Endothelial cell (in vitro differentiated cells): ENCODE results near the gene KCNK16. TPM values are rescaled to one million over a fixed set of nuclear protein-coding genes. Genes with fewer than 3 reads are reported as not detected.

Experiments
- DNase-seq: peaks from one replicate; pipeline ENCODE4 v3.0.0; 2021; ENCODE audit warnings: low spot score
- H3K27ac Mint-ChIP-seq: one replicate; pipeline ENCODE4 v1.8.0; 2021; ENCODE audit warnings: mixed read lengths, inconsistent platforms; ENCODE audit not compliant: unreplicated experiment
- H3K27me3 Mint-ChIP-seq: one replicate; pipeline ENCODE4 v1.8.0; 2021; ENCODE audit warnings: mild to moderate bottlenecking, moderate library complexity, mixed read lengths, inconsistent platforms; ENCODE audit not compliant: unreplicated experiment
- H3K36me3 Mint-ChIP-seq: one replicate; pipeline ENCODE4 v1.8.0; 2021; ENCODE audit warnings: mild to moderate bottlenecking, low read depth, mixed read lengths, inconsistent platforms; ENCODE audit not compliant: unreplicated experiment
- H3K4me1 Mint-ChIP-seq: one replicate; pipeline ENCODE4 v1.8.0; 2021; ENCODE audit warnings: mild to moderate bottlenecking, mixed read lengths, inconsistent platforms; ENCODE audit not compliant: unreplicated experiment
- H3K4me3 Mint-ChIP-seq: one replicate; pipeline ENCODE4 v1.8.0; 2021; ENCODE audit warnings: mild to moderate bottlenecking, mixed read lengths, inconsistent platforms; ENCODE audit not compliant: unreplicated experiment
- H3K9me3 Mint-ChIP-seq: one replicate; pipeline ENCODE4 v1.8.0; 2021; ENCODE audit warnings: mixed read lengths, inconsistent platforms; ENCODE audit not compliant: unreplicated experiment
- CTCF ChIP-seq: fragments of 200-600 bp; sonication (generic); IDR thresholded peaks from one replicate; pipeline ENCODE4 v1.5.0; 2021; ENCODE audit warnings: antibody characterized with exemption; ENCODE audit not compliant: unreplicated experiment
- total RNA-seq: library from RNA; stranded (reverse); fragmentation: NEBNext Ultra II Directional; extraction: Animal tissue kit (Norgen Biotek cat#: 25700); gene quantifications from one replicate; pipeline ENCODE4 v1.2.1, GENCODE V29; 2021; ENCODE audit not compliant: unreplicated experiment

The KCNK16 gene
- total RNA-seq, 1 donor from 2014 or later: not detected

- no peak overlapping the region for H3K4me3 Mint-ChIP-seq
- DNase-seq: no peak
- no peak for TF ChIP-seq CTCF
- no peaks in the 10 kb centered on the region for H3K9me3 Mint-ChIP-seq
- H3K27ac Mint-ChIP-seq: no peak overlapping the region
- no peaks in the 10 kb centered on the region for H3K36me3 Mint-ChIP-seq
- H3K27me3 Mint-ChIP-seq: peaks cover 1% of the 10 kb centered on the region
- no peaks in the 10 kb centered on the region for H3K4me1 Mint-ChIP-seq
These were observed 48.0 kb downstream of the KCNK16 start for GRCh38 chr6:39274471-39274870.

- Mint-ChIP-seq H3K9me3 (no peaks in the 10 kb centered on the region), H3K27me3 (peaks cover 1% of the 10 kb centered on the region), H3K4me1 (peaks cover 3% of the 10 kb centered on the region), H3K36me3 (no peaks in the 10 kb centered on the region), H3K4me3 (no peak overlapping the region), H3K27ac (no peak overlapping the region)
- DNase-seq: no peak
- no peak for TF ChIP-seq CTCF
These were observed 49.1 kb downstream of the KCNK16 start for GRCh38 chr6:39273406-39273821.

GRCh38 chr6:39269961-39270360 is 52.5 kb downstream of the KCNK16 start:
- peaks cover 3% of the 10 kb centered on the region for H3K4me1 Mint-ChIP-seq
- TF ChIP-seq CTCF: no peak
- H3K9me3 Mint-ChIP-seq: no peaks in the 10 kb centered on the region
- H3K4me3 Mint-ChIP-seq: no peak overlapping the region
- H3K27ac Mint-ChIP-seq: no peak overlapping the region
- H3K27me3 Mint-ChIP-seq: no peaks in the 10 kb centered on the region
- H3K36me3 Mint-ChIP-seq: no peaks in the 10 kb centered on the region
- no peak for DNase-seq

- no peak for TF ChIP-seq CTCF
- Mint-ChIP-seq H3K27me3 (no peaks in the 10 kb centered on the region), H3K4me3 (no peak overlapping the region), H3K4me1 (peaks cover 3% of the 10 kb centered on the region), H3K36me3 (no peaks in the 10 kb centered on the region), H3K27ac (no peak overlapping the region), H3K9me3 (no peaks in the 10 kb centered on the region)
- DNase-seq: no peak
These were observed 53.8 kb downstream of the KCNK16 start for GRCh38 chr6:39268721-39269120.

- Mint-ChIP-seq H3K27me3 (no peaks in the 10 kb centered on the region), H3K27ac (no peak overlapping the region), H3K9me3 (no peaks in the 10 kb centered on the region), H3K4me3 (no peak overlapping the region), H3K36me3 (no peaks in the 10 kb centered on the region), H3K4me1 (peaks cover 3% of the 10 kb centered on the region)
- no peak for TF ChIP-seq CTCF
- no peak for DNase-seq
These were observed 54.3 kb downstream of the KCNK16 start for GRCh38 chr6:39268171-39268570.
